Fibroblast of skin of left biceps (primary cell): ENCODE results near the gene THRB.
"Not testable (repeated sequence)": the region's sequence is repeated elsewhere in the genome, so short reads cannot be mapped to it uniquely, and the experiment has no call there.

Experiments used
- DNase-seq, 2 experiments: peaks; one replicate each; pipeline ENCODE4 v3.0.0-alpha.2; 2013; ENCODE audit warnings: low read depth in 2 of 2

Gene THRB

DNA sequence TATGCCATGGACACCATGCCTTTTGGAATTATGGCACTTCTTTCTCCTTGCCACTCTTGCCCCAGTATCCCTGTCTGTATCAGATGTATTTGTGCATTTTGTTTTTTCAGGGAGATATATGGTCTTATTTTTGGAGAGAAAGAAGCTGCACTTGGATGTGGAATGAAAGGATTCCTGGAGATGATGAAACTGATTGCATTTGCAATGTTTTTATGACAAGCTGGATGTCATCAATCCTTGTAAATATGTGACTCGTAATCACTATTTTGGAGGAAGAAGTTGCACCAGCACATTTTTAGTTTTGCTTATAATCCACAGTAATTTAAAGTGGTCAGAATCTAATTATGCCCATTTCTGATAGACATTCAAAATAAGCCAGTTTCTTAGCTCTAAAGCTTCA is 384.6 kb downstream of the THRB start:
- peak; percentile 41 to 53 for DNase-seq

DNA sequence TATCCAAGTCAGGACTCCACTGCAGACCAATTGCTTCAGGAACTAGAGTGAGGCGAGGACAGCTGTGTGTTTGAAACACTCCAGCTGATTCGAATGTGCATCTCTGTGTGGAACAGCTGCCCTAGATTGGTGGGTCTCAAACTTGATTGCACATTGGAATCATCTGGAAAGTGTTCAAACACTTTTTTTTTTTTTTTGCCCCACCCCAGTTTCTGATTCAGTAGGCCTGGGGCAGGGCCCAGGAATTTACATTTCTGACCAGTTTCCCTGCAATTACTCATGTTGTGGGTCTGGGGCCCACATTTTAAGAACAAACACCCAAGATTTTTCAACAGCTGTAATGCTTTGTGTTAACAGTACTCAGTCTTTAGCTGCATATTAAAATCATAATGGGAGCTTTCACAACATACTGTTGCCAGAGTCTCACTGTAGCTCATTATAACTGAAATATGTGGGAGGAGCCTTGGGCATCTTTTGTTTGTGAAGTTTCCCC is 392.9 kb downstream of the THRB start:
- DNase-seq = peak; percentile 26 to 50

DNA sequence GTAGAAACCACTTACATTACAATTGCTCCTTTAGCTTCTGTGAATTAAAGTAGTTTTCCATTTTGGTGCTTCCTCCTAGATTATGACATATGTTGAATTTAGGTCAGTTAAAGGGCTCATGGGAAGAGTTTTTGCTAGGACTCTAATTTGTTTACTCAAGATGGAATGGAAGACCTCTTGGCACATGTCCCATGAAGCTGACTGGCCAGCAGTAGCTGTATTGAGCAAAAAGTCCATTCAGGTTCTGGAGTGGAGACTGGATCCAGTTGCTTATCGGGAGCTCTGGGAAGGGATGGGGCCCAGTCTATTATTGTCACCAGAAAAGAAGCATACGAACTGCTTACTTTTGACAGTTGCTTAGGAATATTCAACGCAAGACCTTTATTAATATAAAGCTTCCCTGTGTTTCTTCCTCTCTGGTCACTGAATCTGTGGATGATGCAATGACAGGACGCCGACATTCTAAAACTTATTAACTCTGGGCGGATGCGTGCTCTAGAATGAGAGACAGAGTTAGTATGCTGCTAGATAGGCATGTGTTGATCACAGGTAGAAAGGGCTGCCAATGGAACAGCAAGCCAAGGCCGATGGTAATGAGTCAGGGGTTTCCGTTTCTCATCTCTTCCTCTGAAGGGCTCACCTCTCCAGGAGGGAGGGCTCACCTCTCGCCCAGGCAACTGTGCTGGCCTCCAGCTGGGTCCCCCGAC is 393.8 kb downstream of the THRB start:
- no peak for DNase-seq

DNA sequence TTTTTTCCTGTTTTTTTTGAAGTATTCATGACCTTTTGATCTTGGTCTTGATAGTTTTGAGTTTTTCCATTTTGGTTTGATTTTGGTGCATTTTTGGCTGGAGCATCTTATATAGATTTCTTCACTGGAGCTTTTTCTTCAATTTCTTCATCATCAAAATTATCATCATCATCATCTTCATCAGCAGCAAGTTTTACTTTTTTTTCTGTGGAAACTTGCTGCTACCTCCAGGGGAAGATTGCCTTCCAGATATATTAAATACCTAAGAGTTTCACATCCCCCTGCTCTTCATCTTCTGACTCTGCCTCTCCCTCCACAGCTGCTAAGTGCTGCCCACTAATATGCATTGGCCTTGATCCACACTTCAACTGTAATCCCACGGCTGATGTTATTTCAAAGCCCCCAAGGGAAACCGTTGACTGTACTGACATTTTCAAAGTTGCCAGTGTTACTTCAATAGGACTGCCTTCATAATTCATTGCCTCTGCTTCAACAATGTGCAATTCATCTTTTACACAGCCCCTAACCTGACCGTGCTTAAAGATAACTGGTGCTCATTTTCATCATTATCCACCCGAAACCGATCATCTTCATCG is 397.9 kb downstream of the THRB start:
- DNase-seq = no peak

DNA sequence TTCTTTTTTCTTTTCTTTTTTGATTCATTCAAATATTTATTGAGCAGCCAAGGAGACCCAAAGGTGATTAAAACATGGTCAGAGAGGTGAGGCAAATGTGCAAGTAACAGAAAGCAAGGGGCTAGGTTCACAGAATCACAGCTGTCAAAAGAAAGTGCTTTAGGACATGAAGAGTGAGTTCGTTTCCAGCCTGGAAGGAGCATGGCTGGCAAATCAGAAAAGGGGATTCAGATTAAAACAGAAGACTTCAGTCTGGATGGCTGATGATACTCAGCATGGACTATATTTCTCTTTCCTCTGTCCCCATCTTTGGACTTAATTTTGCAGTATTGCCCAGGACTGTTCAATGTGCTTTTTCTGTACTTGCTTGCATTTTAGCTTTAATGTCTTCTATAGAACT is 398.4 kb downstream of the THRB start:
- no peak for DNase-seq

DNA sequence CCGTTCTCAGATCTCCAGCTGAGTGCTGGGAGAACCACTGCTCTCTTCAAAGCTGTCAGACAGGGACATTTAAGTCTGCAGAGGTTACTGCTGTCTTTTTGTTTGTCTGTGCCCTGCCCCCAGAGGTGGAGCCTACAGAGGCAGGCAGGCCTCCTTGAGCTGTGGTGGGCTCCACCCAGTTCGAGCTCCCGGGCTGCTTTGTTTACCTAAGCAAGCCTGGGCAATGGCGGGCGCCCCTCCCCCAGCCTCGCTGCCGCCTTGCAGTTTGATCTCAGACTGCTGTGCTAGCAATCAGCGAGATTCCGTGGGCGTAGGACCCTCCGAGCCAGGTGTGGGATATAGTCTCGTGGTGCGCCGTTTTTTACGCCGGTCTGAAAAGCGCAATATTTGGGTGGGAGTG is 399.8 kb downstream of the THRB start:
- DNase-seq = not testable (repeated sequence)

DNA sequence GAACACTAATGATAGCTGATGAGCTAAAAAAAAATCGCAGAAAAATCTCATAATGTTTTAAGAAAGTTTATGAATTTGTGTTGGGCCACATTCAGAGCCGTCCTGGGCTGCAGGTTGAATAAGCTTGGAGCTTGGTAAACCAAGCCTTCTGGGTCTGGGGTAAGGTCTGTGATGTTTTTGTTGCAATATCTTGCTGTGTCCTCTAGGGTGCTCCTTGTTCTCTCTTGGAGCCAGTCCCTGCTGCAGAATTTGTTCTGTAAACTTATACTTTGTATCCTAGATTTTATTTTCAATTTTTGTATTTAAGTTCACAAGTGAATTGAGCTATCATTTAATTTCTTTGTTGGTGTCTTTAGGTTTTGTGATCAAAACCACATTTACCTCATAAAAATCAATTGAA is 405.9 kb downstream of the THRB start:
- DNase-seq = no peak

DNA sequence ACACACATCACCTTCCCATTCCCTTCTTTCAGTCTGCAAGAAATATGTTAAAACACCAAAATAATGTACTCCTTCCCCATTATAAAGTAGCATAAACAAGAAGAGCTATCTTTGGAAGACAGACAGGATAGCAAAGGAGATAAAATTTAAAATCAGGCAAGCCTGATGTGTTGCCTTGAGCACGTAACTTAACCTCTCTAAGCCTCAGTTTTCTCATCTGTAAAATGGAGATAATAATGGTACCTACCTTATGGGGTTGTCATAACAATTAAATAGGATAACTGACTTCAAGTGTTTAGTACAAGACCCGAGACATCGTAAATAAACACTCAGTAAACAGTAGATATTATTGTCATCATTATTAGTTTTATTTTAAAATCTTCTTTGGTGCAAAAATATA is 407.2 kb downstream of the THRB start:
- no peak for DNase-seq

DNA sequence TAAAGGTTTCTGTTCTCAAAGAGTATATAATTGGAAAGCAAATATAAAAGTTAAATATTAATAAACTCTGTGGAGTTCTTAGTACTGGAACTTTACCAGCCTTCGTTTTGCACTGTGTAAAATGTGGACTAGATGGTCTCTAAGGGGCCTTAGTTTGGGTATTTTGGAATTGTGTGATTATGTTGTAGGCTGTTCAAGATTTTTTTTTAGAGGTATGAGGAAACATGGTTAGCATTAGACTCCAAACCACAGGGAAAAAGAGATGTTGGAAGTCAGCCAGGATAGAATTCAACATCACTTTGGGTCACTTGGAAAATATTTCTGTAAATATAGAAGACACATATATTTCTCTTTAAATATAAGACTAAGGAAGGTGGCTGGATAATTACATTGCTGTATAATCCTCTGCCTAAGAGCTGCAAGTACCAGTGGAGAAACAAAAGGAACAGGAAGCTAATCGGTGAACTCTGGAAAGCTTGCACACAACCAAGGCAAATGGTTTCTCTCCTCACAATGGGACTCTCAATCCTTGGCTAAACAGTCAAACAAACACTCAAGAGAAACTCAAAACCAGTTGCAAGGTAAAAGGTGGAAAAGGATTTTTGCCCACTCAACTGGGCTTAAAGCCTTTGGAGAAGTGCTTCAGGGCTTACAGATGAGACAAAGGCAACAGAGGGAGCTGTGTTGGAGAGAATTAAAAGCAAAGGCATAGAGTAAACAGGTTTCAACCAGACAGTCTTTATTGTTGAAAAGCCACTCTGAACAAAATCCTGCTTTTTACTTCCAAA is 407.8 kb downstream of the THRB start:
- peak; percentile 57 to 71 for DNase-seq

DNA sequence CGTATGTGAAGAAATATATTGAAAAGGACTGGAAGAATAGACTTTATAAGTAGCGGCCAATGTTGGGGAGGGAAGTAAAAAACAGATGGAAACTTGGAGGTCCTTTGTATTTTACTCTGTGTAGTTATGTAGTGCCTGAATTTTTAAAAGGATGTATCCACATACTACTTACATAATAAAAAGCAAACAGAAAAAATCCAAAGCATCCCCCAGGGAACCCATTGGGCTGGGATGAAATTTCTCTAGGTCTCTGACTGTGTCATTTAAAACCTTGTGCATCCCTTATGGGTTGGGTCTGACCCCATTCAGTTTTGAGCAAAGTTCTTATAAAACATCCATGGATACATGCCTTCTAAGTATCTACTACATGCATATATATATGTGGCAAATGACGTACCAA is 408.4 kb downstream of the THRB start:
- no peak for DNase-seq

DNA sequence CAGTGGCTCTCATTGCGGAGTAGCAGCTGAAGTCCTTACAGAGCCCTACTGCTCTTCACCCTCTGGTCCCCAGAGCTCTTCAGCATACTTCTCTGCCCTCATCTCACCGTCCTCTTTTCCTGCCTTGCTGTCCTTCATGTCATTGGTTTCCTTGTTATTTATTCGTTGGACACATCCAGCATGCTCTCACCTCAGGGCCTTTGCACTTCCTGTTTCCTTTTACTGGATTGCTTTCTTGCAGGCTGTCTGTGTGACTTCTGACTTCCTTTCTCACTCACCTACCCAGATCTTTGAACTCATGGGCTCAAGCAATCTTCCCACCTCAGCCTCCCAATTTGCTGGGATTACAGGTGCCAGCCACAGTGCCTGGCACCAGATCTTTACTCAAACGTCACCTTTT is 422.5 kb downstream of the THRB start:
- DNase-seq = no peak

DNA sequence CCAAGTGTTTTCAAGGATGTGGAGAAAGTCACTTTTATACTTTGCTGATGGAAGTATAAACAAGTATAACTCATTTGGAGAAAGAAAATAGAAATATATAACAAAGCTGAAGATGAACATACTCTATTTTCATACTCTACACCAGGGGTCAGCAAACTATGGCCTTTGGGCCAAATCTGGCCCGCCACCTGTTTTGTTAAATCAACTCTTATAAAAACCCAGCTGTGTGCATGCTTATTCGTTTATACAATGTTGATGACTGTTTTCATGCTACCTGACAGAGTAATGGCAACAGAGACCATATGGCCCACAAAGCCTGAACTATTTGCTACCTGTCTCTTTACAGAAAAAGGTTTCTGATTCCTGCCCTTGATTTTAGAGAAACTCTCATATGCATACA is 425.6 kb downstream of the THRB start:
- DNase-seq = no peak

DNA sequence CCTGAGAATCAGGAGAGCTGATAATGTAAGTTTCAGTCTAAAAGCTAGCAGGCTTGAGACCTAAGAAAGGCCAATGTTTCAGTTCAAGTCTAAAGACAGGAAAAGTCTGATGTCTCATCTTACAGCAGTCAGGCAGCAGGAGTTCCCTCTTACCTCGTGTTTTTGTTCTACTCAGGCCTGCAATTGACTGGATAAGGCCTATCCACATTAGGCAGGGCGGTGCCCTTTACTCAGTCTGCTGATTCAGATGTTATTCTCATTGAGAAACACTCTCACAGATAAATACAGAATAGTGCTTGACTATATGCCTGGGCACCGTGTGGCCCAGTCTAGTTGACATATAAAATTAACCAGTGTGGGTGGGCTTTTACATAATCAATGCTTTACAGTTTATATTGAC is 427.2 kb downstream of the THRB start:
- DNase-seq = no peak
